ENCODE data around the gene NPS. TPM values are rescaled to one million over a fixed set of nuclear protein-coding genes. Genes with fewer than 3 reads are reported as not detected.

The NPS gene
- total RNA-seq, 3 donors from 2014 or later: not detected

DNA sequence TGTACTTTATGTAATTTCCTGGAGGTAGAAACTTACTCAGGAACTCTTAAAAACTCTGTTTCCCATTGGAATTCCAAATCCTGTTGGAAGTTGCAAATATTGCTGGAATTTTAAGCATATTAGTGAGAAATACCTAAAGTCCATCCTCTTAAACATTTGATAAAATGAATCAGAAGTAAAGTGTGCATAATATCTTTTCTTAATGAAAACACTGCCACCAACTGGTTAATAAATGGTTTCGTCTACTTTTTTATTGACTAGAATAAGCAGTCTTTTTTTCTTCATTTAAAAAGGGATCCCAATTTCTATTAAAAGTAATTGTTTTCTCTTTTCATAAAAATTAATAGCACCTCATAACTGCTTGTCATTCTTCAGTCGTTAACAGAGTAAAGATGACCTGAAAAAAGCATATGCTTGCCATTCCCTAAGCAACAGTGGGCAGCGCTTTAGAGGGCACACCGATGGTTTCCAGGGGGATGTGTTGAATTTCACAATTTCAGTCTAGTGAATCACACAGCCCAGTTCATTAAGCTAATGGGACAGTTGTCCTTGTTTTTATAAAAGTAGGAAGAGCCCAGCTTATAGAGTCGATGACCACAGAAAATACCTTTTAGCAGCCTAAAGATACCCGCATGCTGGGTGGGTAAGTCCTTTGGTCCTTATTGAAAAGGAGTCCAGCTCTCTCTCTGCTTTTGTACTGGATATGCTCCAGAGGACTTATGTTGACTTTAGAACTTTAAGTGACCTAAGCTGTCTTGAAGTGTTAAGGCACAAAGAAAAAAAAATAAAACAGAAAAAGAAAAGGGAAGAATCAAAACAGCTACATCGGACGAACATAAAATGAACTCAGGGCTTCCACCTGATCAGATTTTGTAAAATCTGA lies 28.5 kb downstream of the NPS start:
- intact Hi-C loops (cut with DNase I, micrococcal nuclease): no loop called here
- Histone ChIP-seq H3K9me3 (no peaks in the 10 kb centered on the region), H3K4me1 (ENCODE audit: low read depth) (no peaks in the 10 kb centered on the region), H3K36me3 (ENCODE audit: low read depth) (no peaks in the 10 kb centered on the region), H3K4me3 (no peak overlapping the region)
- DNase-seq: no peak
- no peak for ATAC-seq
- TF ChIP-seq, protein P1, sequence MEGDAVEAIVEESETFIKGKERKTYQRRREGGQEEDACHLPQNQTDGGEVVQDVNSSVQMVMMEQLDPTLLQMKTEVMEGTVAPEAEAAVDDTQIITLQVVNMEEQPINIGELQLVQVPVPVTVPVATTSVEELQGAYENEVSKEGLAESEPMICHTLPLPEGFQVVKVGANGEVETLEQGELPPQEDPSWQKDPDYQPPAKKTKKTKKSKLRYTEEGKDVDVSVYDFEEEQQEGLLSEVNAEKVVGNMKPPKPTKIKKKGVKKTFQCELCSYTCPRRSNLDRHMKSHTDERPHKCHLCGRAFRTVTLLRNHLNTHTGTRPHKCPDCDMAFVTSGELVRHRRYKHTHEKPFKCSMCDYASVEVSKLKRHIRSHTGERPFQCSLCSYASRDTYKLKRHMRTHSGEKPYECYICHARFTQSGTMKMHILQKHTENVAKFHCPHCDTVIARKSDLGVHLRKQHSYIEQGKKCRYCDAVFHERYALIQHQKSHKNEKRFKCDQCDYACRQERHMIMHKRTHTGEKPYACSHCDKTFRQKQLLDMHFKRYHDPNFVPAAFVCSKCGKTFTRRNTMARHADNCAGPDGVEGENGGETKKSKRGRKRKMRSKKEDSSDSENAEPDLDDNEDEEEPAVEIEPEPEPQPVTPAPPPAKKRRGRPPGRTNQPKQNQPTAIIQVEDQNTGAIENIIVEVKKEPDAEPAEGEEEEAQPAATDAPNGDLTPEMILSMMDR (IDR thresholded peaks at IDR 0.05): no peak

DNA sequence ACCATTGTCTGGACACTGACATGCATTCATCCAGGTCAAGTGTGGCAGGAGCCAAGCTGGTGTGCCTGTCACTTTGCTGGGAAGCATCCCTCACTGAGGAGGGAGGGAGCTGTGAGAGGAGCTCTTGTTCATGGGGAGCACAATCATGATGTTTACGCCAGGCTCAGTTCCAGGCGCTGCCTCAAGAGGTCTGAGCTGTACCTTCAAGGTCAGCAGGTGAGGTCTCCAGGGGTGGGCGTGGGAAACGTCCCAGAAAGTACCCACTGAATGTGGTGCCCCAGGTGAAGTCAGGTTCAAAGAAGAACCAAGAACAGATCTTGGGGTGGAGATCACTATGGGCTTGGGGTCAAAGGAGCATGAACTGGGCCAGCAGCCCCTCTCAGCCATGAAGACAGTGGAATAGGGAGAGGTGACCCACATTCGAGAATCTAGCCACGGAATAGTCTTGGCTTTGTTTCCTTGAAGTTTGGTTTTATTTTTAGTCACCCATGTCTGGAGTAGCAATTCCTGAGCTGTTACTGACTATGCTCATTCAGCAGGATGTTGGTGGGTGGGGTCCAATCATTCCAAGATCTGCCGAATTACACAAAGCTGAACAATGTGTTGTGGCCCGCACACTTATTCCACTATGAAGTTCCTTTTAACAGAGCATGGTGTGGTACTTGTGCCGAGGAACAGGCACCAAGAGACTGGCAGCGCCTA lies 29.3 kb downstream of the NPS start:
- no peaks in the 10 kb centered on the region for H3K4me1 ChIP-seq (ENCODE audit: low read depth)
- no peaks in the 10 kb centered on the region for H3K36me3 ChIP-seq (ENCODE audit: low read depth)
- H3K9me3 ChIP-seq: no peaks in the 10 kb centered on the region
- ATAC-seq: no peak
- no peak overlapping the region for H3K4me3 ChIP-seq
- DNase-seq: no peak
- TF ChIP-seq, protein P1 (IDR thresholded peaks at IDR 0.05): no peak
- intact Hi-C loops (cut with DNase I, micrococcal nuclease): no loop called here

DNA sequence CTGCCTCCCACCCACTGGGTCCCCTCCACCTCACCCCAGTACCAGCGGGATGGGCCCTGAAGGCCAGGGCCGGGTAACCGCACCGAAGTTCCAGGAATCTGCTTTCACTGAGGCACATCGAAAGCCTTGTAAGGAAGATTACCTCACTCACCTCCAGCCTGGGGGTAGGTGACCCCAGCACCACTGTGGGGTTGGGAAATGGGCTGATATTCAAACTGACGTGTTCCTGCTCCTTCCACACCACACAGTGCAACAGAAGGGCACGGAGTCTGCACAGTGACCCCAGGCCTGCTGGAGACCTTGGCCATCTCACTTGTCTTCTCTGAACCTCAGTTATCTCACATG lies 29.8 kb downstream of the NPS start:
- DNase-seq: no peak
- Histone ChIP-seq H3K4me3 (no peak overlapping the region), H3K9me3 (no peaks in the 10 kb centered on the region), H3K4me1 (ENCODE audit: low read depth) (no peaks in the 10 kb centered on the region), H3K36me3 (ENCODE audit: low read depth) (no peaks in the 10 kb centered on the region)
- no peak for ATAC-seq
- TF ChIP-seq, protein P1 (IDR thresholded peaks at IDR 0.05): no peak
- intact Hi-C loops (cut with DNase I, micrococcal nuclease): no loop called here

DNA sequence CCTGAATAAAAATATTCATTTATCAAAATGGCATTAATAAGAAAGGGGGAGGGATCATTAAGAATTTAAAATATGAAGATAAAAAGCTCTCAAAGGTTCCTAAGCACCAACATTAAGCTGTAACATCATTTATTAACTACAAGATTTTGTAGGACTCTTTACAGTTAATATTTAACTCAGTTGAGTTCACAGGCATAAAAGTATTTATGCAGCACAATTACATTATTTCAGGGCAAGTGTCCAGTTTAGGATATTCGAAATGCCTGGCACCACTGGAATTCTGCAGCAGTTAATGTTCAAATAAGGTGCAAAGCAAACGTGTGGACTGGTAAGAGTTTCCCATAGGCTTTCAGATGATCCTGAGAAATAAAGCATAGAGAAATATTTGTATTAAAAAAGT lies 30.5 kb downstream of the NPS start:
- no peak overlapping the region for H3K4me3 ChIP-seq
- intact Hi-C loops (cut with DNase I, micrococcal nuclease): no loop called here
- H3K4me1 ChIP-seq (ENCODE audit: low read depth): no peaks in the 10 kb centered on the region

DNA sequence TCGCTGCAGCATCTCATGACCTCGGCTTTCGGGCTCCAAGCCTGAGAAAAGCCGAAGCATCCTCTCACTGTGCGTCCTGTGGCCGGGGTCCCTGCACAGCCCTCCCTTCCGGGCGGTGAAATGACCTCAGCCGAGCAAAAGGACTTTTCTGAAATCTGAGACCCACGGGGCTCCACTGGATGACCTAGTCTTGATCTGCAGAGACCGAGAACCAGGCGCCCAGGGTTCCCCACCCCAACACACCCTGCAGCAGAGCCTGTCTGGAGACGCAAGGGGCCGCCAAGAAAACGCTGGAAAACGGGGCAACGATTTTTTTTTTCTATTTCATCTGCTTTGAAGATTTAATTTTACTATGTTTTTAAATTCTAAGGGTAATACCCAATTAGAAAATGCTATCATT lies 31.7 kb downstream of the NPS start:
- Histone ChIP-seq H3K4me3 (no peak overlapping the region), H3K36me3 (ENCODE audit: low read depth) (no peaks in the 10 kb centered on the region), H3K9me3 (no peaks in the 10 kb centered on the region), H3K4me1 (ENCODE audit: low read depth) (no peaks in the 10 kb centered on the region)
- intact Hi-C loops (cut with DNase I, micrococcal nuclease): no loop called here
- DNase-seq (no peak), ATAC-seq (no peak)
- TF ChIP-seq, protein P1 (IDR thresholded peaks at IDR 0.05): no peak

More for the DNA sequence above, 30.5 kb downstream of the NPS start:
- TF ChIP-seq, protein P1 (IDR thresholded peaks at IDR 0.05): no peak
- DNase-seq: no peak
- no peaks in the 10 kb centered on the region for H3K36me3 ChIP-seq (ENCODE audit: low read depth)
- ATAC-seq: no peak
- H3K9me3 ChIP-seq: no peaks in the 10 kb centered on the region

All from mucosa of descending colon (tissue), 3 donors.